ENCODE results near the gene ABCA9.
"Not testable (repeated sequence)": the region's sequence is repeated elsewhere in the genome, so short reads cannot be mapped to it uniquely, and the experiment has no call there.

ABCA9 gene

GRCh38 chr17:69031839-69032238 is 28.9 kb downstream of the ABCA9 start:
- no peak for DNase-seq

- no peak for DNase-seq
Observed at GRCh38 chr17:69030169-69030568, 30.6 kb downstream of the ABCA9 start.

GRCh38 chr17:69018687-69019086 is 42.0 kb downstream of the ABCA9 start:
- DNase-seq, result no peak

- no peak for DNase-seq
Observed at GRCh38 chr17:69018022-69018615, 42.6 kb downstream of the ABCA9 start.

GRCh38 chr17:69015631-69016030 is 45.1 kb downstream of the ABCA9 start:
- DNase-seq, result no peak

GRCh38 chr17:69012895-69013805 is 47.6 kb downstream of the ABCA9 start:
- DNase-seq, result no peak

- DNase-seq, result no peak
Observed at GRCh38 chr17:69009930-69010329, 50.8 kb downstream of the ABCA9 start.

- not testable (repeated sequence) for DNase-seq
Observed at GRCh38 chr17:69004759-69005158, 56.0 kb downstream of the ABCA9 start.

- DNase-seq, result not testable (repeated sequence)
Observed at GRCh38 chr17:68999743-69000142, 61.0 kb downstream of the ABCA9 start.

- no peak for DNase-seq
Observed at GRCh38 chr17:68993112-68993511, 67.6 kb downstream of the ABCA9 start.

GRCh38 chr17:68987966-68988365 is 72.8 kb downstream of the ABCA9 start:
- DNase-seq, result no peak

- no peak for DNase-seq
Observed at GRCh38 chr17:68981288-68981687, 79.4 kb downstream of the ABCA9 start.

- DNase-seq, result no peak
Observed at GRCh38 chr17:68973098-68973846, 87.5 kb downstream of the ABCA9 start.

GRCh38 chr17:68972119-68972704 is 88.5 kb downstream of the ABCA9 start:
- no peak for DNase-seq

GRCh38 chr17:68969101-68969500 is 91.6 kb downstream of the ABCA9 start:
- no peak for DNase-seq

GRCh38 chr17:68963958-68964357 is 96.8 kb downstream of the ABCA9 start:
- DNase-seq, result no peak

GRCh38 chr17:68961214-68961882 is 99.4 kb downstream of the ABCA9 start:
- no peak for DNase-seq

GRCh38 chr17:68959117-68959516 is 101.6 kb downstream of the ABCA9 start:
- not testable (repeated sequence) for DNase-seq

GRCh38 chr17:68957944-68958343 is 102.8 kb downstream of the ABCA9 start:
- no peak for DNase-seq

GRCh38 chr17:68955181-68955841 is 105.4 kb downstream of the ABCA9 start, which contains the start of gene ABCA8:
Gene ABCA8 (minus strand): TSS chr17:68955392. CDS start chr17:68942034, 13,358 bp downstream.
- DNase-seq, result no peak

- no peak for DNase-seq
Observed at GRCh38 chr17:68954146-68954896, 106.4 kb downstream of the ABCA9 start.

All from CD4-positive, alpha-beta T cell treated with Interleukin-17A for 1 hour (primary cell).